ENCODE results near the gene CCDC182.

CCDC182 gene

GRCh38 chr17:57705921-57706695 lies 39.0 kb downstream of the CCDC182 start:
- Mint-ChIP-seq H3K36me3 (ENCODE audit: low read depth) (no peaks in the 10 kb centered on the region), H3K4me3 (no peak overlapping the region), H3K9me3 (no peaks in the 10 kb centered on the region), H3K27ac (peak overlapping the region; percentile 59), H3K27me3 (no peaks in the 10 kb centered on the region), H3K4me1 (ENCODE audit: low read depth) (peaks cover 12% of the 10 kb centered on the region)
- no peak for DNase-seq

GRCh38 chr17:57704448-57704847 lies 40.7 kb downstream of the CCDC182 start:
- Mint-ChIP-seq H3K4me3 (no peak overlapping the region), H3K36me3 (ENCODE audit: low read depth) (no peaks in the 10 kb centered on the region), H3K27ac (no peak overlapping the region), H3K27me3 (no peaks in the 10 kb centered on the region), H3K9me3 (no peaks in the 10 kb centered on the region), H3K4me1 (ENCODE audit: low read depth) (peaks cover 12% of the 10 kb centered on the region)
- DNase-seq = no peak

- H3K4me1 Mint-ChIP-seq (ENCODE audit: low read depth) = peaks cover 12% of the 10 kb centered on the region
Observed at GRCh38 chr17:57703273-57703672, 41.8 kb downstream of the CCDC182 start.

GRCh38 chr17:57701124-57701523 lies 44.0 kb downstream of the CCDC182 start:
- no peaks in the 10 kb centered on the region for H3K27me3 Mint-ChIP-seq
- no peak overlapping the region for H3K4me3 Mint-ChIP-seq
- no peaks in the 10 kb centered on the region for H3K36me3 Mint-ChIP-seq (ENCODE audit: low read depth)
- H3K4me1 Mint-ChIP-seq (ENCODE audit: low read depth) = peaks cover 5% of the 10 kb centered on the region
- no peaks in the 10 kb centered on the region for H3K9me3 Mint-ChIP-seq
- H3K27ac Mint-ChIP-seq = no peak overlapping the region
- no peak for DNase-seq

More at GRCh38 chr17:57703273-57703672, 41.8 kb downstream of the CCDC182 start:
- Mint-ChIP-seq H3K27ac (no peak overlapping the region), H3K36me3 (ENCODE audit: low read depth) (no peaks in the 10 kb centered on the region), H3K4me3 (no peak overlapping the region), H3K9me3 (no peaks in the 10 kb centered on the region), H3K27me3 (no peaks in the 10 kb centered on the region)
- no peak for DNase-seq

- H3K36me3 Mint-ChIP-seq (ENCODE audit: low read depth) = no peaks in the 10 kb centered on the region
- H3K9me3 Mint-ChIP-seq = no peaks in the 10 kb centered on the region
- H3K4me1 Mint-ChIP-seq (ENCODE audit: low read depth) = no peaks in the 10 kb centered on the region
- no peak overlapping the region for H3K4me3 Mint-ChIP-seq
- no peaks in the 10 kb centered on the region for H3K27me3 Mint-ChIP-seq
- no peak overlapping the region for H3K27ac Mint-ChIP-seq
- no peak for DNase-seq
Observed at GRCh38 chr17:57699751-57700219, 45.3 kb downstream of the CCDC182 start.

GRCh38 chr17:57697891-57698711 lies 47.0 kb downstream of the CCDC182 start:
- peak; percentile 48 for DNase-seq
- peaks cover 5% of the 10 kb centered on the region for H3K4me1 Mint-ChIP-seq (ENCODE audit: low read depth)
- no peak overlapping the region for H3K4me3 Mint-ChIP-seq

GRCh38 chr17:57697197-57697596 lies 47.9 kb downstream of the CCDC182 start:
- Mint-ChIP-seq H3K36me3 (ENCODE audit: low read depth) (peaks cover 2% of the 10 kb centered on the region), H3K27me3 (no peaks in the 10 kb centered on the region), H3K4me1 (ENCODE audit: low read depth) (peaks cover 11% of the 10 kb centered on the region), H3K27ac (no peak overlapping the region), H3K4me3 (no peak overlapping the region), H3K9me3 (no peaks in the 10 kb centered on the region)
- DNase-seq = no peak

More at GRCh38 chr17:57697891-57698711, 47.0 kb downstream of the CCDC182 start:
- peaks cover 2% of the 10 kb centered on the region for H3K36me3 Mint-ChIP-seq (ENCODE audit: low read depth)
- H3K9me3 Mint-ChIP-seq = no peaks in the 10 kb centered on the region
- H3K27me3 Mint-ChIP-seq = no peaks in the 10 kb centered on the region
- no peak overlapping the region for H3K27ac Mint-ChIP-seq

GRCh38 chr17:57696050-57696449 lies 49.0 kb downstream of the CCDC182 start:
- H3K9me3 Mint-ChIP-seq = peaks cover 6% of the 10 kb centered on the region
- DNase-seq = no peak
- H3K4me3 Mint-ChIP-seq = no peak overlapping the region
- H3K27me3 Mint-ChIP-seq = no peaks in the 10 kb centered on the region
- no peak overlapping the region for H3K27ac Mint-ChIP-seq
- H3K4me1 Mint-ChIP-seq (ENCODE audit: low read depth) = peaks cover 11% of the 10 kb centered on the region
- peaks cover 2% of the 10 kb centered on the region for H3K36me3 Mint-ChIP-seq (ENCODE audit: low read depth)

All from activated T-cell treated with anti-CD3 and anti-CD28 coated beads, Interleukin-2, amount 50 U/mL, for 24 hours (primary cell).